Measurements from ENCODE around the gene ATP4A.

The ATP4A gene

GRCh38 chr19:35509861-35510625 is 53.4 kb downstream of the ATP4A start:
- TF ChIP-seq CTCF (IDR thresholded peaks at IDR 0.05; ENCODE audit: control extremely low read depth, extremely low read depth, low read depth, missing control alignments), result peak; percentile 94
- peak; percentile 93 for DNase-seq (ENCODE audit: extremely low spot score)
- CTCF ChIA-PET, result interaction anchor here (0.9 to 8.1 kb wide), 51 partner anchors 8 to 368 kb away, joined by 3 to 126 read pairs (median 5); partner anchors contain the start of genes FFAR1, FFAR2, FXYD7 and USF2
- POLR2A ChIA-PET, result interaction anchor here (0.6 to 1.3 kb wide), 3 partner anchors 19 to 157 kb away, joined by 3 to 4 read pairs (median 4); no protein-coding TSS in a partner anchor

GRCh38 chr19:35509018-35509652 is 54.3 kb downstream of the ATP4A start:
- no peak for TF ChIP-seq CTCF (IDR thresholded peaks at IDR 0.05; ENCODE audit: control extremely low read depth, extremely low read depth, low read depth, missing control alignments)
- POLR2A ChIA-PET, result interaction anchor here (0.6 to 1.3 kb wide), 2 partner anchors 153 to 156 kb away, joined by 4 read pairs; no protein-coding TSS in a partner anchor
- peak; percentile 83 for DNase-seq (ENCODE audit: extremely low spot score)
- CTCF ChIA-PET, result interaction anchor here (0.8 to 8.1 kb wide), 27 partner anchors 11 to 240 kb away, joined by 3 to 126 read pairs (median 5); partner anchors contain the start of genes FFAR2 and USF2

DNA sequence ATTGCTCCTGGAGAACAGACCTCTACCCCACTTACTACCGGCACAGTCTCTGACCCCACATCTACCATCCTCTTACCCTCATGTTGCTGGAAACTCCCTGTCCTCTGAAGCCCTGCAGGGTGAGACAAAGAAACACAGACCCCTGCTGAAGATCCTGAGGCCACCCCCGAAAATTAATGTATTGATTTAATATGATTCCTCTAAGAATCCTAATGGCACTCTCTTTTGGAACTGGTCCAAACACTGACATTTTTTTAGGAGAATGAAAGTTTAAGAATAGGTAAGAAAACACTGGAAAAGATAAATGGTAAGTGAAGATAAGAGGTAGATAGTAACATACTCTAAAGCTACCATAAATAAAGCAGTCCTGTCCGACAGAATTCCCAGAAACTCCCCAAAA is 55.3 kb downstream of the ATP4A start:
- POLR2A ChIA-PET, result no interaction called here
- CTCF ChIA-PET, result interaction anchor here (1.2 to 8.1 kb wide), 8 partner anchors 12 to 155 kb away, joined by 3 to 126 read pairs (median 14); no protein-coding TSS in a partner anchor
- TF ChIP-seq CTCF (IDR thresholded peaks at IDR 0.05; ENCODE audit: control extremely low read depth, extremely low read depth, low read depth, missing control alignments), result no peak
- no peak for DNase-seq (ENCODE audit: extremely low spot score)

GRCh38 chr19:35507561-35507960 is 55.9 kb downstream of the ATP4A start:
- no peak for TF ChIP-seq CTCF (IDR thresholded peaks at IDR 0.05; ENCODE audit: control extremely low read depth, extremely low read depth, low read depth, missing control alignments)
- no peak for DNase-seq (ENCODE audit: extremely low spot score)
- POLR2A ChIA-PET, result no interaction called here
- CTCF ChIA-PET, result interaction anchor here (2.7 to 8.1 kb wide), 3 partner anchors 12 to 85 kb away, joined by 8 to 126 read pairs (median 40); no protein-coding TSS in a partner anchor

DNA sequence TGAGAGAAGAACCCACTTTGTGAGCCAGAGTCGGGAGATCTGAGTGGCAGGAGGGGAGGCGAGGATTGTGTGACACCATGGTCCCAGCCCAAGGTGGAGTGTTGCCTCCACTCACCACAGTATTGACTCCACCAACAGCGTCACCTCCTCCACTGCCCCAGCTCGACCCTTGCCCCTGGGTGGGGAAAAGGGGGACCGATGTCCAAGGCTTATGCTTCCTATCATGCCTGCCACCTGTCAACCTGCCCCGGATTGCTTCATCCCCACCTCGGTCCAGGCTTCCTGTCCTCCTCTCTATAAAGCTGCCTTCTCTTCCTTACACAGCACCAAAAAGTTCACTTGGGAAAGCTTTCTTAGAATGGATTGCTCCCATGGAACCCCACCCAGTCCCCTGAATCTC is 57.4 kb downstream of the ATP4A start:
- no peak for DNase-seq (ENCODE audit: extremely low spot score)
- POLR2A ChIA-PET, result no interaction called here
- CTCF ChIA-PET, result interaction anchor here (0.9 to 8.1 kb wide), 7 partner anchors 10 to 153 kb away, joined by 3 to 126 read pairs (median 6); no protein-coding TSS in a partner anchor
- no peak for TF ChIP-seq CTCF (IDR thresholded peaks at IDR 0.05; ENCODE audit: control extremely low read depth, extremely low read depth, low read depth, missing control alignments)

- no peak for TF ChIP-seq CTCF (IDR thresholded peaks at IDR 0.05; ENCODE audit: control extremely low read depth, extremely low read depth, low read depth, missing control alignments)
- ChIA-PET POLR2A (interaction anchor here (0.7 kb wide), 1 partner anchor 384 kb away, joined by 3 read pairs; no protein-coding TSS in a partner anchor), CTCF (interaction anchor here (1.1 to 3.2 kb wide), 5 partner anchors 8 to 150 kb away, joined by 3 to 13 read pairs (median 5); no protein-coding TSS in a partner anchor)
- no peak for DNase-seq (ENCODE audit: extremely low spot score)
Measured at GRCh38 chr19:35502751-35503150, 60.7 kb downstream of the ATP4A start.

Data from GM10248 (cell line).